Esophagus muscularis mucosa (tissue), 4 donors: Measurements from ENCODE around the gene PLCL1.

ENCODE experiments used
- CTCF ChIP-seq, 3 experiments: fragments of 200-600 bp in 2 of 3; fragments of 450-650 bp in 1 of 3; sonication (generic) in 2 of 3; IDR thresholded peaks; one replicate each; pipeline ENCODE4 v1.5.1; 2017 to 2019; ENCODE audit warnings: antibody characterized with exemption in 3 of 3, mild to moderate bottlenecking in 2 of 3, moderate library complexity in 1 of 3
- EP300 ChIP-seq: sonication (generic); formaldehyde crosslinking; IDR thresholded peaks from one replicate; pipeline ENCODE4 v1.6.1; 2017; ENCODE audit warnings: antibody characterized with exemption
- POLR2A ChIP-seq: fragments of 450-650 bp; IDR thresholded peaks from one replicate; pipeline ENCODE4 v1.6.1; 2017; ENCODE audit warnings: antibody characterized with exemption, moderate library complexity, mild to moderate bottlenecking, low read depth
- POLR2AphosphoS5 ChIP-seq, 2 donors: sonication (generic); formaldehyde crosslinking; IDR thresholded peaks; one replicate each; pipeline ENCODE4 v1.6.1; 2017; ENCODE audit warnings: antibody characterized with exemption in 2 of 2

GRCh38 chr2:198080879-198081765 is 276.7 kb downstream of the PLCL1 start:
- no peak for TF ChIP-seq POLR2AphosphoS5 (IDR thresholded peaks at IDR 0.05)
- TF ChIP-seq POLR2A, result no peak
- no peak for TF ChIP-seq CTCF (IDR thresholded peaks at IDR 0.05)
- no peak for TF ChIP-seq EP300
